Stimulated activated CD4-positive, alpha-beta T cell treated with anti-CD3 and anti-CD28 coated beads, TNF-alpha, amount 100 ng/mL, for 48 hours (primary cell): ENCODE measurements around the gene CDH13.

Experiments
- DNase-seq, 3 donors: peaks; one replicate each; pipeline ENCODE4 v3.0.0-alpha.2; 2020; ENCODE audit warnings: low read depth in 3 of 3

CDH13 gene

DNA sequence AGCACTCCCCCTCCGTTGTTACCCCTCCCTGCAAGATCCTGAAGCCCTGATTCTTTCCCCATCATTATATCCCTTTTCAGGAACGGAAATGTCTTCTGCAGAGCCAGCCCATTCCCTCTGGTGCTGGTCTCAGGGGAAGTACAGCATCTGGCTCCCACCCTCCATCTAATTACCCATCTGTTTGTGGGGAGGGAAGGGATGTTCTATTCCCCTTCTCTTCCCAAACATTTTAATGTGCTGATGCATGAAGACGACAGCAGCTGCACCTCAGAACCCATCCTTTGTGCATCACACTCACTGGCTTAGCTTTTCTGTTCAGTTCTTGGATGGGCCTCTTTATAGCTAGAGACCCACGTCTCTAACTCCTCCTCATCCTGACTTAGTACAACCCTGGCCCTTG is 367.2 kb downstream of the CDH13 start:
- DNase-seq: no peak

- DNase-seq: no peak
Measured at GRCh38 chr16:82995286-82995923, 368.6 kb downstream of the CDH13 start.

DNA sequence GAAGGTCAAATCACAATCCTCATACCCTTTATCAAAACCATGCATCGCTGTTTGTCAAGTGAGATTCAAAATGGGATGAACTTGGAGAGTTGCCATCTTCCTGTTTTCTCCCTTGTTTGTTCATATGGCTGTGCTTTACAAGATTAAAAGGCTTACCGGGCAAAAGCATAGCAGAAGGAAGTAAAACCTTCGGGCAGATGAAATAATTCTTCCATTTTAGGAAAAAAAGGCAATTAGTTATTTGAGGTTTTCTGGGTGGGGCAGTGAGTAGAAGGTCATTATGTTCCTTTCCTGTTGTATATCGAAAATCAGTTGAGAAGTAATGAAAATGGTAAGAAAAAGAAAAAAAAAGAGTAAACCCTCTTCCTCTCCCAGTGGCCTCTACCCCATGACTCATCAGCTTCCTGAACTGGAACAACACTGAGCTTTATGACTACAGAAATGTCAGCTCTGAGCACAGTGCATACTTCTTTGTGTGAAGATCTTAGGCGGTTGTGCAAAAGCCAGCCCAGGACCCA is 369.2 kb downstream of the CDH13 start:
- DNase-seq: no peak

GRCh38 chr16:82996814-82997213 is 370.0 kb downstream of the CDH13 start:
- DNase-seq: no peak

GRCh38 chr16:82999711-83000110 is 372.9 kb downstream of the CDH13 start:
- DNase-seq: no peak

GRCh38 chr16:83002351-83003334 is 375.9 kb downstream of the CDH13 start:
- DNase-seq: no peak

GRCh38 chr16:83004868-83005652 is 378.3 kb downstream of the CDH13 start:
- DNase-seq: no peak

GRCh38 chr16:83005653-83006160 is 378.9 kb downstream of the CDH13 start:
- DNase-seq: no peak

DNA sequence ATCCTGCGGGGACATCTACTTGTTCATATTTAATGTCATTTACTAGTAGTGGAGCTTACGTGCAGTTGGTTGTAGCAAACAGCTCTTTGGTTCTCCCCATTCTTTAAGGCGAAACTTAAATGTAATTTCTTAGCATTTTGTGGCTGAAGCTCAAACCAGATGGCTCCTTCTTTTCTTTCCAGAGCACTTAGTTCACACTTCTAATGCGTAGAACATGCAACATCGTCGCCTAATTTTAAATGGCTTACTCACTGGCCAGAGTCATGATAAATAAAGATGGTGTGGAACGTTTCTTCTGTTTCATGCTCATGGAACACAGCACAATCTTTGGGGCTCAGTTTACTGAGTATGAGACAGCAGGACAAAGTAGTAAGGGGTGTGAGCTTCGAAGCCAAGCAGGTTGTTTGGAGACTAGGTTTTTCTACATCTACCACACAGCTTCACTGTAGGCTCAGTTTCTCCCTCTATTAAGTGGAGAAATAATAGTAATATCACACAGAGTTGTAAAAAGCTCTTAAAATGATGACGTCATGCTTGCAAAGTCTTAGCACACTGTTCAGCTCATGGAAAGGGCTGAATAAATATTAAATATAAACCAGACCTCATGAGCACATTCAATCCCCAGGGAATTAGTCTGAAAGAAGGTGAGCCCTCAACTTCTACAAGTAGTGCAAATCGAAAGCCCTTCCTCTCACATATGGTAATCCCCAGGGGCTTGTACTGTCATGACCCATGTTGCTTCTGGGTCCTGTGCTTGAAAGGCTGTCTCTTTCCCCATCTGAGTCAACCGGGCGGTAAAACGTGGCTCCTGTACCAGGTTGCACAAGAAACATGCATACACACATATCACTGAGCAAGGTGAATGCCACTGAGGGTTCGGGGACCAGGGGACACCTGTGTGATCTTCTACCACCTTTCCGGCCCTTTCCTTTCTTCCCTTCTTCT is 384.3 kb downstream of the CDH13 start:
- DNase-seq: no peak

- no peak for DNase-seq
Measured at GRCh38 chr16:83011939-83012338, 385.2 kb downstream of the CDH13 start.

- no peak for DNase-seq
Measured at GRCh38 chr16:83013071-83013470, 386.3 kb downstream of the CDH13 start.

- DNase-seq: no peak
Measured at GRCh38 chr16:83019963-83020362, 393.2 kb downstream of the CDH13 start.

DNA sequence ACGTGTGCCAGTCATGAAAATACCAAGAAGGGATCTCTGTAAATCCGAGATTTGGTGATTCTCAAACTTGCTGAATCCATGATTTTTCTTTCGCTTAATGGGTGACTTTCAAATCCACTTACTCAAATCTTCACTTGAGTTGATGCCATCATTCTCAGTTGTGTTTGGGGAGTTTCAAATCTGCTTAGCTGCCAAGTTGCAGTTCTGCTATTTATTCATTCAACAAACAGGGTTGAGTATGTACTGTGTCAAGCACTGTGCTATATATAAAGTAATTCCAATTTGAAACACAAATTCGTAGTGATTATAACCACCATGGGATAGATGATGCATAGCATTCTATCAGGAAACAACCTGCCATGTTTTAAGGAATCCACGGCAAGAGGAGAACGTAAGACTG is 394.3 kb downstream of the CDH13 start:
- DNase-seq: no peak

- DNase-seq: no peak
Measured at GRCh38 chr16:83021746-83022145, 395.0 kb downstream of the CDH13 start.

DNA sequence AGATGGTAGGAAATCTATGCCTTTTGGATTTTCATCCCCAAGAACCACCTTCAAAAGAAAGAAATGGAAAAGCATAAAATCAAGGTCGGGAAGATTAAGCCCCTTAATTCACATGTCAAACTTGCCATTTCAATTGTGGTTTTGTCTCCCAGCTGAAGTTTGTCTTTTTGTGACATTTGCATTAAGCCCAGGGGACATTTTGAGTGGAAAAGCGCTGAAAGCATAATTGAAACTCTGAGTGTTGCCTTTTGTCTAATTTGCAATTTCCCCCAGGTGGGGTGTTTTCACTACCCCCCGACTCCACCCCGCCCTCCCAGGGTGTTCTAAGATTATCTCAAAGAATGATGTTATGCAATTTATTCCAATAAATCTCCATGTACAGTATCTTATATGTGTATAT is 396.2 kb downstream of the CDH13 start:
- DNase-seq: no peak

DNA sequence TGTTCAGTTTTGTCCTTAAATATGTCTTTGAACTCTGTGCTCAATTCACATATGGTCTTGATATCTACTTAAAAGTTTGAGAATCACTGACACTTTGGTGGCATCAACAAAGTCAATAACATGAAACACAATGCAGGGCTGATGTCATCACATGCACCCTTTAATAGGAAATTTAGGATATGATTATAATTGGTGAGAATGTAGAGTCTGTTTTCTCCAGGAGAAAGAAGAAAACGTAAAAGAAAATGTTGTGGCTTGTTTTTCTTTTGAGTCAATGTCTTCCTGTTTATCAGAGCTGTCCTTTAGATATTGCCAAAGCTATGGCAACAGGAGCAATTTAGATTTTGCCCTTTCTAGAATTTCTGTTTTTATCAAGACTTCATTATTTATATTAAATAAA is 396.9 kb downstream of the CDH13 start:
- DNase-seq: no peak

DNA sequence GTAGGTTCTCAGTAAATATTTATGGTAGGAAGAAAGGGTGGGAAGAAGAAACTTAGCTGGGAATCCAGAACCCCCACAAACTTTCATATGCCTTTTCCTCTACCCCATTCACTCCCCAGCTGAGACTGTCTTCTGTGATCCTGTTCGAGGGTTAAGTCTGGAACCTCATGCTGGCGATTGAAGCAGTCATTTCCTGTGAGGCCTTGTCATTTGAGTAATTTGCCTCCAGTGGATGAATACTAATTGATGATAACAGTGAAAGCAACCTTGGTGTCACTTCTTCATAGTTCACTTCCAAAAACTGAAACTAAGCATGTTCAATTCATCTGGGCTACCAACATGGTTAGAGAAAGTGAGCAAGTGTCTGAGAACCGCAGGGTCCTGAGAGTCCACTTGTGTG is 401.2 kb downstream of the CDH13 start:
- no peak for DNase-seq

DNA sequence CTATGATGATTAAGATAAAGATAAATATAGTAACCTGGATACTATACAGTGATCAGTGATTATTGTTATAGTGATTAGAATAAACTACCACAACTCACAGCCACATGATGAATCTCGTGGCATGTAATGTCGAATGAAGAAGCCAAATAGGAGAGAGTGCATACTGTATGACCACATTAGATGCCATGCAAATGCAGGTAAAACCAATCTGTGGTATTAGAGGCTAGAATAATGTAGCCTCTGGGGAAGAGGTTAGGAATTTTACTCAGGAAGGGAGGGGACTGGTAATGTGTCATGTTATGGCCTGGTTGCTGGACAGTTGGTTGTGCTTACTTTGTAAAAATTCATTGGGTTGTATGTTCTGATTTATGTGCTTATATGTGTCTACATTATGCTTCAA is 402.7 kb downstream of the CDH13 start:
- DNase-seq: no peak

DNA sequence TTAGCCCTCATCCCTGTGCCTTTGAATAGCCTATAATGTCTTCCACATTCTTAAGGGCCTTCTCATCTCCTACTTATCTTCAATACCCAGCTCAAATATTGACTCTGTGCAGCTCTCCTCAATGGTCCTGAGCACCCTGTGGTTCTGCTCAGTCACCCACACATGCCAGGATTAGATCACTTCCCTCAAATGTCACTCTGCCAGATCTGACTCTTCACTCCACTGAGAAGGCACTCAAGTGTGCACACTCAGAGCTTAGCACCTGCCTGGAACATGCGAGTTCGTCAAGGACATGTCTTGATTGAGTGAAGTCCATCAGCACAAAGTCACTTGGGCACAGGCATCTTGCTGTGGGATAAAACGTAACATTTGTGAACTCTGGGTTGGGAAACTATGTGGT is 404.8 kb downstream of the CDH13 start:
- DNase-seq: no peak

- DNase-seq: no peak
Measured at GRCh38 chr16:83037102-83037501, 410.3 kb downstream of the CDH13 start.

- no peak for DNase-seq
Measured at GRCh38 chr16:83037884-83038283, 411.1 kb downstream of the CDH13 start.
